Sigmoid colon (tissue), 3 donors: ENCODE measurements around the gene POP7.
"Not testable (repeated sequence)": the region's sequence is repeated elsewhere in the genome, so short reads cannot be mapped to it uniquely, and the experiment has no call there.

Experiments
- POLR2A ChIP-seq, 2 donors: fragments of 450-650 bp; IDR thresholded peaks; one replicate each; pipeline ENCODE4 v1.6.1; 2016; ENCODE audit warnings: antibody characterized with exemption in 2 of 2, mild to moderate bottlenecking in 2 of 2, moderate library complexity in 2 of 2
- TF ChIP-seq, protein P1 (sequence below), 4 experiments: fragments of 450-650 bp in 3 of 4; fragments of 200-600 bp in 1 of 4; IDR thresholded peaks; one replicate each; pipeline ENCODE4 v1.5.1; 2016 to 2019; ENCODE audit warnings: antibody characterized with exemption in 4 of 4, mild to moderate bottlenecking in 3 of 4, moderate library complexity in 2 of 4

DNA sequence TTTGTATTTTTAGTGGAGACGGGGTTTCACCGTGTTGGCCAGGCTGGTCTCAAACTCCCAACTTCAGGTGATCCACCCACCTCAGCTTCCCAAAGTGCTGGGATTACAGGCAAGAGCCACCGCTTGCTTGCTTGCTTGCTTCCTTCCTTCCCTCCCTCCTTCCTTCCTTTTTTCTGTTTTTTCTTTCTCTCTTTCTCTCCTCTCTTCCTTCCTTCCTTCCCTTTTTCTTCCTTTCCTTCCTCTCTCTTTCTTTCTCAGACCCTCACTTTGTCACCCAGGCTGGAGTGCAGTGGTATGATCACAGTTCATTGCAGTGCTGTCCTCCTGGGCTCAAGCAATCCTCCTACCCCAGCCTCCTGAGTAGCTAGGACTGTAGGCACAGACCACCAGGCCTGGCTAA is 4.8 kb upstream of the POP7 start:
- TF ChIP-seq, protein P1, sequence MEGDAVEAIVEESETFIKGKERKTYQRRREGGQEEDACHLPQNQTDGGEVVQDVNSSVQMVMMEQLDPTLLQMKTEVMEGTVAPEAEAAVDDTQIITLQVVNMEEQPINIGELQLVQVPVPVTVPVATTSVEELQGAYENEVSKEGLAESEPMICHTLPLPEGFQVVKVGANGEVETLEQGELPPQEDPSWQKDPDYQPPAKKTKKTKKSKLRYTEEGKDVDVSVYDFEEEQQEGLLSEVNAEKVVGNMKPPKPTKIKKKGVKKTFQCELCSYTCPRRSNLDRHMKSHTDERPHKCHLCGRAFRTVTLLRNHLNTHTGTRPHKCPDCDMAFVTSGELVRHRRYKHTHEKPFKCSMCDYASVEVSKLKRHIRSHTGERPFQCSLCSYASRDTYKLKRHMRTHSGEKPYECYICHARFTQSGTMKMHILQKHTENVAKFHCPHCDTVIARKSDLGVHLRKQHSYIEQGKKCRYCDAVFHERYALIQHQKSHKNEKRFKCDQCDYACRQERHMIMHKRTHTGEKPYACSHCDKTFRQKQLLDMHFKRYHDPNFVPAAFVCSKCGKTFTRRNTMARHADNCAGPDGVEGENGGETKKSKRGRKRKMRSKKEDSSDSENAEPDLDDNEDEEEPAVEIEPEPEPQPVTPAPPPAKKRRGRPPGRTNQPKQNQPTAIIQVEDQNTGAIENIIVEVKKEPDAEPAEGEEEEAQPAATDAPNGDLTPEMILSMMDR (IDR thresholded peaks at IDR 0.05): not testable (repeated sequence)
- TF ChIP-seq POLR2A (IDR thresholded peaks at IDR 0.05): not testable (repeated sequence)
